AG10803 (cell line): ENCODE results near the gene EGFLAM.

Source experiments
- DNase-seq: peaks from one replicate; pipeline ENCODE4 v3.0.0; 2010; ENCODE audit warnings: low read depth
- H3K4me3 ChIP-seq: 2 replicates; pipeline ENCODE4 v1.5.1; 2011; ENCODE audit warnings: mild to moderate bottlenecking, low read length, control low read depth
- TF ChIP-seq, protein P1 (sequence below): conservative IDR thresholded peaks from 2 replicates; pipeline ENCODE4 v1.5.1; 2011; ENCODE audit warnings: mild to moderate bottlenecking, low read length, control low read depth, inconsistent platforms

The EGFLAM gene

DNA sequence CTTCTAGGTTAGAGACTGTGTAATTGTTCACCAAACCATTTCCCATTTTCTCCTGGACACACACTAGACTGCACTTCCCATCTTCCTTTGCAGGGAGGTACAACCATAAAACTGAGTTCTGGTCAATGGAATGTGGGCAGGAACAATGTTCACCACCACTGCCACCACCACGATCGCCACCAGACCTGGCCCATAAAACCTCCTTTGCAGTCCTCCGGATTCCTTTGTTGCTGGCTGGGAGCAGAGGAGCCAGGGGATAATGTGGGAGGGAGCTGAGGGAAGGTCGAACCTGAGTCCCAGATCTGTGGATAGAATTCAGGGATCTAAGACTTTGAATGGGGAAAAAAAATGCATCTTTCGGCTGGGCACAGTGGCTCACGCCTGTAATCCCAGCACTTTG lies 29.4 kb upstream of the EGFLAM start:
- no peak overlapping the region for H3K4me3 ChIP-seq
- TF ChIP-seq, protein P1, sequence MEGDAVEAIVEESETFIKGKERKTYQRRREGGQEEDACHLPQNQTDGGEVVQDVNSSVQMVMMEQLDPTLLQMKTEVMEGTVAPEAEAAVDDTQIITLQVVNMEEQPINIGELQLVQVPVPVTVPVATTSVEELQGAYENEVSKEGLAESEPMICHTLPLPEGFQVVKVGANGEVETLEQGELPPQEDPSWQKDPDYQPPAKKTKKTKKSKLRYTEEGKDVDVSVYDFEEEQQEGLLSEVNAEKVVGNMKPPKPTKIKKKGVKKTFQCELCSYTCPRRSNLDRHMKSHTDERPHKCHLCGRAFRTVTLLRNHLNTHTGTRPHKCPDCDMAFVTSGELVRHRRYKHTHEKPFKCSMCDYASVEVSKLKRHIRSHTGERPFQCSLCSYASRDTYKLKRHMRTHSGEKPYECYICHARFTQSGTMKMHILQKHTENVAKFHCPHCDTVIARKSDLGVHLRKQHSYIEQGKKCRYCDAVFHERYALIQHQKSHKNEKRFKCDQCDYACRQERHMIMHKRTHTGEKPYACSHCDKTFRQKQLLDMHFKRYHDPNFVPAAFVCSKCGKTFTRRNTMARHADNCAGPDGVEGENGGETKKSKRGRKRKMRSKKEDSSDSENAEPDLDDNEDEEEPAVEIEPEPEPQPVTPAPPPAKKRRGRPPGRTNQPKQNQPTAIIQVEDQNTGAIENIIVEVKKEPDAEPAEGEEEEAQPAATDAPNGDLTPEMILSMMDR: no peak
- no peak for DNase-seq

GRCh38 chr5:38234737-38235136 lies 23.6 kb upstream of the EGFLAM start:
- TF ChIP-seq, protein P1: no peak
- DNase-seq: no peak
- no peak overlapping the region for H3K4me3 ChIP-seq

DNA sequence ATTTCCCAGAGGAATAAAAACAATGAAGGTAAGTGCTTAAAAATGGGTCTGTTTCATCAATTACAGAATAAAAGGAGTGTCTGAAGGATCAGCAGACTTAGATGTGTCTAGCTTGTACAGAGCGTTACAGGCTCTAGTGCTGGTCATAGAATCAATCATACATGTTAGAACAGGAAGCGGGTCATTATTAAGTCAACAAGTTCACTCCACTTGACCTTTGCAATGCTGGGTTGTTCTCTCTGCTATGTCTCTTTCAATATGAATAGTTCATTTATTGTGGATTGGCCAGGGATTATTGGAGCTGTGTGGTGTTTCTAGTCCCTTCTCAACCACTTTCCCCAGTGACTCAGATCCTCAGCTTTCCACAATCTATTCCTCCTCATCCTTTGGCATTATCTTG lies 20.7 kb upstream of the EGFLAM start:
- no peak for DNase-seq
- H3K4me3 ChIP-seq: no peak overlapping the region
- TF ChIP-seq, protein P1: no peak

GRCh38 chr5:38240212-38240611 lies 18.1 kb upstream of the EGFLAM start:
- DNase-seq: no peak
- TF ChIP-seq, protein P1: no peak

GRCh38 chr5:38241655-38242054 lies 16.7 kb upstream of the EGFLAM start:
- TF ChIP-seq, protein P1: no peak
- no peak for DNase-seq
- no peak overlapping the region for H3K4me3 ChIP-seq

More at GRCh38 chr5:38240212-38240611, 18.1 kb upstream of the EGFLAM start:
- no peak overlapping the region for H3K4me3 ChIP-seq

- no peak overlapping the region for H3K4me3 ChIP-seq
- no peak for DNase-seq
- TF ChIP-seq, protein P1: no peak
Measured at GRCh38 chr5:38245307-38245706, 13.1 kb upstream of the EGFLAM start.

DNA sequence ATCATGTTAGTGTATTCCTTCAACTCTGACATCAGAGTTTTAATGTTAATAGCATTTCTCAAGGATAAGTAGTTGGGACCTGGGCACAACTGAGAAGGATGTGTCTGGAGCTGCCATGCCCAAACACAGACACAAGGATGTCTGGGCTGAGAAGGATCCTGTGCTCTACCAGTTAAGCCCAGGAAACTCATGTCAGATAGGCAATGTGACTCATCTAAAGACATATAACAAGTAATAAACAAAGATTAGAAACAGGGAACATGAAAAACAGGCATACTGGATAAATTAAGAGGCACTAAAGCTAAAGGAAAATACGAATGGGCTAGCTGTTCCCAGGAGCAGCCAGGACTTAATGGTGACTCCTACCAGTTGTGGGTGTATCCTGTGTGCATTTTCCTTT lies 9.1 kb upstream of the EGFLAM start:
- no peak for DNase-seq
- H3K4me3 ChIP-seq: no peak overlapping the region
- TF ChIP-seq, protein P1: no peak
